Putamen (tissue), 1 donor: Measurements from ENCODE around the gene LHX1.

Experiments used
- DNase-seq: peaks from one replicate; pipeline ENCODE4 v3.0.0-alpha.2; 2016; ENCODE audit warnings: low spot score

The LHX1 gene

GRCh38 chr17:36972186-36972700, 35.0 kb downstream of the LHX1 start:
- no peak for DNase-seq

GRCh38 chr17:36972905-36973304, 35.6 kb downstream of the LHX1 start:
- no peak for DNase-seq

- no peak for DNase-seq
Observed at GRCh38 chr17:36975922-36976515, 38.7 kb downstream of the LHX1 start.

- no peak for DNase-seq
Observed at GRCh38 chr17:36977066-36977465, 39.8 kb downstream of the LHX1 start.

- DNase-seq: no peak
Observed at GRCh38 chr17:36977568-36977967, 40.3 kb downstream of the LHX1 start.

DNA sequence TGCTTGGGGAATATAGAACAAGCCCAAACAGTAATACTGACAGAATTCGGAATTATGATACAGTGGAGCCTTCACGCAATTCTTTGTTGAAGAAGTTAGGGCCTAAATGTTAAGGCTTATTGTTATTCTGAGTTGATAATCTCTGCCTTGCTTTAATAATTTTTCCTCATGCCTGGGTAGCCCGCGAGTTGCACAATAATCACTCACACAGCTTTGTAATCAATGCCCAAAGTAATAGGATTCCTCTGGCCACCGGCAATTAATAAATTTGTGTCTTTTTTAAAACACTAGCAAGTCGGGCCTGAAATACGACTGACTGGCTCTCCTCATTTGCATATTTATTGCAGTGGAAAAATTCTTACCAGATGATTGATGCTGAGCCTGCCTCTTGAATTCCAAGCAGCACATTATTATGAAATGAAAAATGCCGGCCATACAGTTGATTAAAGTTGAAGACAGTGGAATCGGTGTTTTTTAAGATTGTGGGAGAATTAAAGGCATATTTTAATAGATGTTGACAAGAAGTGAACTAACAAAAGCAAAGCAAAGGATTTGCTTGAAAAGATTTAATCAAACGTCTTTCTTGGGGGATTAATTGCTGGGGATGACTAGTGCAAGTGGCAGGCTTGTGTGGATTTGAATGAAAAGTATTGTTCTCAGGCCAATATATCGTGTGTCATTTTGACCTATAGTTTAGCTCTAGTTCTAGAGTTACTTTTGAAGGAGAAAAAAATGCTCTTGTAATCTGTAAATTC, 41.7 kb downstream of the LHX1 start:
- DNase-seq: no peak

- no peak for DNase-seq
Observed at GRCh38 chr17:36979565-36979941, 42.3 kb downstream of the LHX1 start.

DNA sequence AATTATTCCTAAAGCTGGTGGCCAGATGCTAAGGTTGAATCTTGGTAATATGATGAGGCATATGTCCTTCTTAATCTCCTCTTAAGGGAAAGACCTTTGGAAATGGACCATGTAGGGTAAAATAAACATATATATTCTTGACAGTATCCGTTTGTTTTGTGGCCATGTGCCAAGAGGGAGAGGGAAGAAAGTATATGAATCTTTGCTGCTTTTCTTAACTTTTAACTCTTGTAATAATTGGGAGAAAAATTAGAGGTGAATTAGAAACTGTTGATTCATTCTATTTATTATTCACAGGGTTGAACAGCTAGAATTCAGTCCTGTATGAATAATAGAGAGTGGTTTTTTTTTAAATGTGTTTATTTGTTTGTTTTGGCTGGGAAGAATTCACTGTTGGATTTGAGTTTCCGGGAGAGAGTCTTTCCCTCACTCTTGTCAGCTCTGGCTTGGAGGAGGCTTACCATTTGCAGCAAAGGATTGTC, 43.0 kb downstream of the LHX1 start:
- DNase-seq: no peak

DNA sequence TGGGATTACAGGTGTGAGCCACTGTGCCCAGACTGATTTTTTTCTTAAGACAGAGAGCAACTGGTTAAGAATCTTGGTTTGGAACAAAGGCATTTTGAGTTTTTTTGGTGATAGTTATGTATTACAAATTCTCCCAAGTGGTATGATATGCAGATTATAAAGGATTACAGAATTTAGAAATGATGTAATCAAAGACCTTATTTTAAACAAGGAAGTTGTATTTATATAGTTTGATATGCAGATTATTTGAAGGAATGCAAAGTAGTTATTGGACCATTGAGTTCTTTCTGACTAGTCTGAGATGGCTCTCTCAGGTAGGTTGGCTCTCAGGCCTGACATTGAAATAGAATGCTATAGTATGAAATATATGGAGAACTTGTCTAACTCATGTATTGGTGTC, 46.3 kb downstream of the LHX1 start:
- no peak for DNase-seq

GRCh38 chr17:36989173-36989572, 51.9 kb downstream of the LHX1 start:
- no peak for DNase-seq

DNA sequence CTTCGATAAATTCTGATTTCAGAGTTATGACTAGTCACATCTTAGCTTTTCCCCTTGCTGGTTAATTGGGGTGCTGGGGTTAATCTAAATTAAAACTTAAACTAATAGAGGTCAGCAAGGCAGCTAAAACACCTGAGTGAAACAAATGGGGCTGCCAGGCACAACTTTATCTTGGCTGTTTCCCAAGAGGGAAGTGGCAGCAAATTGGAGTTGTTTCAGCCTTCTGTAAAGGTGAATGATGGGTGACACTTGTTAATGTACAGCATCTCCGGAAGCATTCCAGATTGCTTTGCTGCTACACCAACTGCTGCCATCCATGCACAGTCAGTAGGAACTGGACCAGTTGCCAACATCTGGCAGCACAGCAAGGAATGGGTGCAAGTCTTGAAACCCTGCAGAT, 55.4 kb downstream of the LHX1 start:
- DNase-seq: no peak

GRCh38 chr17:36993227-36993626, 56.0 kb downstream of the LHX1 start:
- no peak for DNase-seq
